GM18499 (cell line): ENCODE data around the gene TASP1.
"Not testable (repeated sequence)": the region's sequence is repeated elsewhere in the genome, so short reads cannot be mapped to it uniquely, and the experiment has no call there.

Experiments used
- ATAC-seq: cut with Tn5 transposase; IDR thresholded peaks from one replicate; pipeline ENCODE4 v1.9.1; 2021; ENCODE audit warnings: moderate number of reproducible peaks; ENCODE audit not compliant: insufficient read depth, unreplicated experiment

The TASP1 gene

DNA sequence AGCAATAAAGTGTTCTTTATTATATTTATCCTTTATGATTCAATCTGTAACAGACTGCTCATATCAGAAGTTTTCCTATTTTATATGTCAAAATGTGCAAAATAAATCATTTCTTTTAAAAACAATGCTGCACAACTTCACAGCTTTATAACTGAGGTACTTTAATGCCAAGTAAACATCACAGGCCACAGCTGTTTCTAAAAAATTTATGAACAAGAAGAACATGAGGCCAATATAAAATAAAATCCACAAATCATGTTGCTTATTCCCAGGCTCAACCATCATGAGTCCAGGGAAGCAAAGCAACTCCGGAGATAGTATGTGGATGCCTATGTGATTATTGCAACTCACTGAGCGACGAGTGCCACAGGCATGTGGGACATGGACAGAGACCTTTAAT, 222.2 kb downstream of the TASP1 start:
- no peak for ATAC-seq

DNA sequence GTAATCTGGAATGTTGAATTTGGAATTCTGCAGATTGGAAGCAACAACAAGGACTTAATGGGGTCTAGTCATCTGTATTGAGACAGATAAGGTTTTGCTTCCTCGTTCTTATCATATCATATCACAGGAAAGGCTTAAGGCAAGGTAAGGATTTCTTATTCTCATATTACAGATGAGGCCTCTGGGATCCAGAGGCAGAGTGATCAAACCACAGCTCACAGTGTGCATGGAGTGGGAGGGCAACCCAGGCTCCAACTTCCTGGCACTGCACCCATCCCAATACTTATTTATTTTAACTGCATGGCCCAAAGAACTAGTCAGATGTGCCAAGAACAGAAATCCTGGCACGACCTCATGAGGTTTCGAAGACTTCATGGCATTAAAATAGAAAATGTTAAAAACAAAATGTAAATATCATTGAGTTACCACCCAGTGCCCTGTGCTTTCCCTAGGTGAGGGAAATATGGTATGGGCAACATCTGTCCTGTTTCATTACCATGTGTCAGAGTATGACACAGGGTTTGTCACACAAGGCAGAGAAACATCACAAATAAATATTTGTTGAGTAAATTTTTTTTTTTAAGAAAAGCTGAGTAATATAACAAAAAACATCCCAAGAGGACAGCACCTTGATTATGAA, 225.8 kb downstream of the TASP1 start:
- no peak for ATAC-seq

DNA sequence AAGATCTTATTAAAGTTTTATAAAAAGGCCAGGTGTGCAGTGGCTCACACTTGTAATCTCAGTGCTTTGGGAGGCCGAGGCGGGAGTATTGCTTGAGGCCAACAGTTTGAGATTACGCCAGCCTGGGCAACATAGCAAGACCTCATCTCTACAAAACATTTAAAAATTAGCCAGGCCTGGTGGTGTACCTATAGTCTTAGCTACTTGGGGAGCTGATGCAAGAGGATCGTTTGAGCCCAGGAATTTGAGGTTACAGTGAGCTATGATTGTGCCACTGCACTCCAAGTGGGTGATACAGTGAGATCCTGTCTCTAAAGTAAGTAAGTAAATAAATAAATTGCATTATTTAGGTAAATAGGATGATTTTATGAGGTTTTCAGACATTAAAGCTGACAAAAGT, 234.4 kb downstream of the TASP1 start:
- ATAC-seq: no peak

DNA sequence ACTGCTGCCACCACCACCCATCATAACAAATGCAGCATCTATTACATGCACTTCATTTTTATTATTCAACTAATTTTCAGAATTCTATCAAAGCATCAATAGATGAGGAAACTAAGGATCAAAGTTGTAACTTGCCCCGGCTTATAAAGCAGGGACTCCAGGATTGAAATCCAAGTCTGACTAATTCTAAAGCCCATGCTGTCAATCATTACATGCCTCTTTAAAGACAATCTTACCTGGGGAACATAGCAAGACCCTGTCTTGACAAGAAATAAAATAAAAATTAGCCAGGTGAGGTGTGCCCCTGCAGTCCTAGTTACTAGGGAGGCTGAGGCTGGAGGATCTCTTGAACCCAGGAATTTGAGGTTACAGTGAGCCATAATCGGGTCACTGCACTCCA, 235.3 kb downstream of the TASP1 start:
- ATAC-seq: no peak

DNA sequence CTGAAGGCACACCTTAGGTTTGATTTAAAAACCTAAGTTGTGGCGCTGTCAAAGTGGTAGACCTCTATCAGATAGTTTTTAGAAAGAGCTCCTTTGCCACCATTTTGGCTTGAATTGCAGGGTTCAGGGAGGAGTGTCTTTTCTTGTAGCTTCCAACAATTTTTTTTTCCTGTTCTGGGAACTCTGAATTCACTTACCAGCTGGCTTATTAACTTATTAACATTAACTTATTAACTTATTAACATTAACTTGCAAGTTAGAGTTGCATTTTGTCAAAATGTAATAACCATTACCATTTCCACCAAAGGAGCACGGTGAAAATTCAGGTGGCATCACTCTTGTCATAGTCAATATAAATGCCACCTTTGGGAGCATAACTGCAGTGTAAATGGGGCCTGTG, 235.7 kb downstream of the TASP1 start:
- no peak for ATAC-seq

DNA sequence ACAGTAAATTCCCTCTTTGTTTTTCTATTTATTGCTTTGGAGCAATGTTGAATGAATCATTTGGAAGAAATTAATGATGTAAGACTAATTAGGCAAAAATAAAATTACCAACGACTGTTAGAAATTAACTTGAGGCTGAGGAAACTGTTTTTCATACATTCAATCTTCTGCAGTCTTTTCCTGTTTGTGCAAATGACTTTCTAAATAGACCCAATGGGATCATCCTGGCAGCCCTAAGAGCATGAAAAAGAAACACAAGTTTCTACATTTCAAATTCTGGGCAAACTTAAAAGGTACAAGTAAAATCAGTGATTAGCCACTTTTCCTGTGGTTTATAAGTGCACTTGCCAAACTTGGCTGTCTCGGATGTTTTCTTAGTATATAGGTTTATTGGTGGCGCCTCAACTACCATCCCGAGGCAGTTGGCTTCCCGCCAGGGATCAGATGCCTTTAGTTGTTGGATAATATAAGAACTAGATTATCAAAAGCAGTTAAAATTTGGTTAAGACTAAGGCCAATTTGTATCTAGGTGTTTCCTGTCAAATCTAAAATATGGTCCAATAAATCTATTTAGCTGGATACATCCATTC, 236.5 kb downstream of the TASP1 start:
- ATAC-seq: no peak

DNA sequence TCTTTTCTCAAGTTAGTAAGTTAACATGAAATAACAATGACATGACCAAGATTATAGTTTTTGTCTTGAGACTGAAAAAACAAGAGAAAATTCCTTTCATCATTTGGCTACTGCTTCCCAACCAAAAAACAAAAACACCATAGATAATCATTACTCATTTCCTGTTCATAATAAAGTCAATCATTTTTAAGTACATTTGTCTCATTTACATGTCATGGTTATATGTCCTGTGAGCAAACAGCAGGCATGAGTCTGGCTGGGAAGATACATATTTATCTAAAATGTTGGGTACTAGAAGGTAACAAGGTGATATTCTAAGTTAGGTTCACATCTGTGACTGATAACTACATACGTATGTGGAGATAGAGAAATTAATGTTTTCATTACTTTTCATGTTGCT, 237.1 kb downstream of the TASP1 start:
- no peak for ATAC-seq

DNA sequence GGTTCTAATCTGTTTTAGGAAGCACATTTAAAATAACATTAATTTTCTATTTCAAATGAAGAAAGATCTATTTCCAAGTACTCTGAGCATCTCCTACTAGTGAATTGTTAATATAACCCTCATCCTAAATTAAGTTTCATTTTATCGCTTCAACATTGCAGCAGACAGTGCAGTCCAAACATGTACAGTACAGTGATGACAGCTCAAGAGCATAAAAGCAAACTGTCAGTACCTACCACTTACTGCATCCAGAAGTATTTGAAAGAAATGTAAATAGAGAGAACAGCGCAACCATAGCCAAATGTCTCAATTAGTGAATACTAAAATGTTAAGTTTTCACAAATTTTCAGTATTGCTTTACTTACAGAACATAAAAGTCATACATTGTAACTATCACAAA, 238.3 kb downstream of the TASP1 start:
- no peak for ATAC-seq

DNA sequence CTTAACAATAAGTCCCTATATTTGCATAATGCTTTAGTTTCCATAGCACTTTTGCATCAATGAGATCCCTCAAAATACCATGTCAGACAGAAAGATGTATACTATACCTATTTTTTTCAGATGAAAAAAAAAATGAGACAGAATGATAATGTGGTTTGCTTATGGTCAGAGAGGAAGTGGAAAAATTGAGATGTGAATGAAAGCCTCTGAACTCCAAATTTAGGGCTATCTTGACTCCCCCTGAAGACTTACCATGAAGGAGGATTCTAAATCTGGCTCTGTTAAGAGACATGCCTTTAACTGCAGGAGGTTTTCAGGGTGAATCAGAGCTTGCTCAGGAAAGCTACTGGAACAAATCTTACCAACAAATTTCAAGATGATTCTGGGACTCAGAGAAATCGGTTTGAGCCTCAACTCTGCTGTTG, 241.4 kb downstream of the TASP1 start:
- ATAC-seq: no peak

DNA sequence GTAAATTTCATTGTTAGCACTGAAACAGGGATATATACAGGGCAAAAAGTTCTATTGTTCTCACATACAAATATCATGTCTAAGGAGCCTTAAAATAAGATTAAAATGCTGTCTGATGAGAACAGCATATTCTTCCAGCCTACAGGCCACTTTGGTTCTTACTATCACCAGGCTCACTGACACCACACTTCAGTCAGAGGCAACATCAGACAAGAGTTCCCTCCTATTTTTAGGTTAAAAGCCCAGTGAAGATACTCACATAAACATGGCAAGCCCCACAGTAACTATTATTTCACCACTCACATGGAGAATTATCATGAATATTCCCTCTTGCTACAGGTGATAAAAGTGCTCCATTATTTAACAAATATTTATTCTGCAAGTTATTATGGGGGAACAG, 241.9 kb downstream of the TASP1 start:
- no peak for ATAC-seq

DNA sequence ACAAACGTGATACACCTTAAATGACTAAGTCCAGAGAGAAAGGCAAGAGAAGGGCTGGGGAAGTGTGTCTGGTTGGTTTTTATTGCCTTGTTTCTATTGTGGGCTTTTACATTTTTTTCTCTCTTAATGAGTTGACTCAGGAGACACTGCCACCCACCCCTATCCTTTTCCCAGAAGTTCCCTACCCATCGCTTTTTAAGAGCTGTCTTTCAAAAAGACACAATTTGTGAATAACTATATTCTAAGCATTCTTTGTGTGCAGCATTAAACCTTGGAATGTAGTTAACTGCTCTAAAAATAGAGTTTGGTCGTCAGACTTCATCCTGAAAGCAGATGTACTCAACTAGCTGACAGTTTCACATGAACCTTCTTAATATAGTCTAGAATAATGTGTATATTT, 242.7 kb downstream of the TASP1 start:
- ATAC-seq: no peak

DNA sequence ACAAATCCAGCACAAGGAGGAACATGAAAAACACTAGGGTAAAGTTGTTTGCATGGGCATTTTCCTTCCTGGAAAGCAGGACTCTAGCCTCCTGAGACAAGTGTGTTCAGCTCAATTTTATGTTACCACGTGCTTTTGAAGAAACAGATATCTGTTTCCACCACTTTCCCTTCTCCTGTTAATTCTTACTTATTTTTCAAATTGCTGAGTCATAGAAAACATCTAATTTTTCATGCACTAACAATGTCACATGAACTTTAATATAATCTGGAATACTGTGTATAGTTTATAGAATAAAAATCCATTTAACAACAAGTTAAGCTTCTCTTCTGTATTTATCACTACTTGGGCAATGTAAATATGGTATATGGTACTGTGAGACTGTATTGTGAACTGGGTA, 243.5 kb downstream of the TASP1 start:
- ATAC-seq: no peak

DNA sequence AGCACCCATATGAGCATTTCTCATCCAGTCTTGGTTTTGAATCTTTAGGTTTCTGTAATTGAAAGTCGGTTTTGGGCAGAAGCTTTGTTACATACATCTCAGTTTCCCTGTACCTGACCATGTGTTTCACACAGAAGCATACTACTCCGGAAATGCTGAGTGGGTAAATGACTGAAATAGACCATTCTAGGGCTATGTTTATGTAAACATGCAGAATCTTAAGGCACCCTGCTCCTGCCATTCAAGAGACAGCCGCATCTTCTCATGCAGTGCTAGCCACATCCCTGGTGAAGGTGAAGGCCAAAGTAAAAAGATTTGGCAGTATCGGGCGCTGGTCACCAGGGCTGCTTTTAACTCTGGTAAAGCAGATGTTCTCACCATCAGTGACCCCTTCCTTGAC, 246.3 kb downstream of the TASP1 start:
- no peak for ATAC-seq

DNA sequence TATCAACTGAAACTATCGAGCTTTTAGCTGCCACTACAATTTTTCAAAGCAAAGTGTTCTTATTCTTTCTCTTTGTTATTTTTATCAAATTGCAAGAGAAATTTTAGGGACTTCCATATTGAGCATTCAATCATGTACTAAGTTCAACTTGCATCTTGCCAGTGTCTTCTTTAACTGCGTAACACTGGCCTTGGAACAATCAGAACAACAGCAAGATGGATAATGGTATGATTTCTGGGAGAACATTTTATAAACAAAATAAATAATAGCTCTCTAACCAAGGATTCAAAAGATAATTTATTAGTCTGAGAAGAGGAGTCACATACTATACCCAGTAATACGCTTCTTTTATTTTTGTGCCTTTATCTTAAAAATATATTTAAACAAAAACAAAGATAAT, 249.6 kb downstream of the TASP1 start:
- no peak for ATAC-seq

DNA sequence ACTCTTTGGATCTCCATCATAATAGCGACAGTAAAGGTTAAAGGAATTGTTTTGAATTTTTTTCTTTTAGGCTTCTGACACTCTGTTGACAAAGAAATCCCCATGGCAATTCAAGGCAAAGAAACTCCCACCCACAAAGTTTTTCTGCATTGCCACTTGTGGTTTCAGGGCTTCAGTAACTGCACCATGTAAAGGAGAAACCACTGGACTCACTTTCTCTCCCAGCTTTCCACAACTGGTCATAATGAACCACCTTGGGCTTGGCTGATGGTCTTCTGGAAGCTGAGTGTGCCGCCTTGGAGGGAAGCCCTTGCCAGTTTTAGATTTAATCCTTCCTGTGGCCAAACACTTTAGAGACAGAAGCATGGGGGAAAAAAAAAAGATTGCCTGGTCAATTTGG, 254.6 kb downstream of the TASP1 start:
- no peak for ATAC-seq

DNA sequence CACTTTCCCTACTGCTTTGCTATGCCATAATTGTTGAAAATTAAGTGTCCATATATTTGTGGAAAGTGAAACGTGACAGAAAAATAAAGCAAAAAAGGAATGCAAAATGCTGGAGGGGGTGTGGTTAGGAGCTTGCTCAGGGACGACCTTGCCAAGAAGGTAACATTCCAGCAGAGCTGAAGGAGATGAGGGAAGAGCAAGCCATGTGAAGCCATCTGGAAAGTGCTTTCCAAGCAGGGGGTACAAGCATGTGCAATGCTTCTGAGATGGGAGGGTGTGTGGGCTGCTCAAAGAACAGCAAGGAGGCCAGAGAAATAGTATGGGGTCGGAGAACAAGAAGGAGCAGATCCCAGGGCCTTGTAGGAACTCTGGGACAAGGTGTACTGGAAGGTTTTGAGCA, 255.9 kb downstream of the TASP1 start:
- no peak for ATAC-seq

DNA sequence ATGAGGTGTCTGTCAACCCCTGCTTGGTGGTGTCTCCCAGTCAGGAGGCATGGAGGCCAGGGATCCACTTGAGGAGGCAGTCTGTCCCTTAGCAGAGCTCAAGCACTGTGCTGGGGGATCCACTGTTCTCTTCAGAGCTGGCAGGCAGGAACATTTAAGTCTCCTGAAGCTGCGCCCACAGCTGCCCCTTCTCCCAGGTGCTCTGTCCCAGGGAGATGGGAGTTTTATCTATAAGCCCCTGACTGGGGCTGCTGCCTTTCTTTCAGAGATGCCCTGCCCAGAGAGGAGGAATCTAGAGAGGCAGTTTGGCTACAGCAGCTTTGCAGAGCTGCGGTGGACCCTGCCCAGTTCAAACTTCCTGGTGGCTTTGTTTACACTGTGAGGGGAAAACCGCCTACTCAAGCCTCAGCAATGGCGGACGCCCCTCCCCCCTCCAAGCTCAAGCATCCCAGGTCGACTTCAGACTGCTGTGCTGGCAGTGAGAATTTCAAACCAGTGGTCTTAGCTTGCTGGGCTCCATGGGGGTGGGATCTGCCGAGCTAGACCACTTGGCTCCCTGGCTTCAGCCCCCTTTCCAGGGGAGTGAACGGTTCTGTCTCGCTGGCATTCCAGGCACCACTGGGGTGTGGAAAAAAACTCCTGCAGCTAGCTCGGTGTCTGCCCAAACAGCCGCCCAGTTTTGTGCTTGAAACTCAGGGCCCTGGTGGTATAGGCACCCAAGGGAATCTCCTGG, 258.1 kb downstream of the TASP1 start:
- not testable (repeated sequence) for ATAC-seq

DNA sequence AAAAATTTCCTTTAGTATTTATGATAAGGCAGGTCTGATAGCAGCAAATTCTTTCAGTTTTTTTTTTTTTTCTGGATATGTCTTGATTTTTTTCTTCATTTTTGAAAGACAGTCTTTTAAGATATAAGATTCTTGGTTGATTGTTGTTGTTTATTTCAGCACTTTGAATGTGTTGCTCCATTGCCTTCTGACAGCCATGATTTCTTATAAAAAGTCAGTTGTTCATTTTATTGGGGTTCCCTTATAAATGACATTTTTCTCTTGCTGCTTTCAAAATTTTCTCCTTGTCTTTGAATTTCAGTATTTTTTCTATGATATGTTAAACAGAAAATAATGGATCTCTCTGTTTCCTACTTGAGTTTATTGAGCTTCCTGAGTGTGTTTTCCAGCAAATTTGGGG, 265.3 kb downstream of the TASP1 start:
- ATAC-seq: no peak

DNA sequence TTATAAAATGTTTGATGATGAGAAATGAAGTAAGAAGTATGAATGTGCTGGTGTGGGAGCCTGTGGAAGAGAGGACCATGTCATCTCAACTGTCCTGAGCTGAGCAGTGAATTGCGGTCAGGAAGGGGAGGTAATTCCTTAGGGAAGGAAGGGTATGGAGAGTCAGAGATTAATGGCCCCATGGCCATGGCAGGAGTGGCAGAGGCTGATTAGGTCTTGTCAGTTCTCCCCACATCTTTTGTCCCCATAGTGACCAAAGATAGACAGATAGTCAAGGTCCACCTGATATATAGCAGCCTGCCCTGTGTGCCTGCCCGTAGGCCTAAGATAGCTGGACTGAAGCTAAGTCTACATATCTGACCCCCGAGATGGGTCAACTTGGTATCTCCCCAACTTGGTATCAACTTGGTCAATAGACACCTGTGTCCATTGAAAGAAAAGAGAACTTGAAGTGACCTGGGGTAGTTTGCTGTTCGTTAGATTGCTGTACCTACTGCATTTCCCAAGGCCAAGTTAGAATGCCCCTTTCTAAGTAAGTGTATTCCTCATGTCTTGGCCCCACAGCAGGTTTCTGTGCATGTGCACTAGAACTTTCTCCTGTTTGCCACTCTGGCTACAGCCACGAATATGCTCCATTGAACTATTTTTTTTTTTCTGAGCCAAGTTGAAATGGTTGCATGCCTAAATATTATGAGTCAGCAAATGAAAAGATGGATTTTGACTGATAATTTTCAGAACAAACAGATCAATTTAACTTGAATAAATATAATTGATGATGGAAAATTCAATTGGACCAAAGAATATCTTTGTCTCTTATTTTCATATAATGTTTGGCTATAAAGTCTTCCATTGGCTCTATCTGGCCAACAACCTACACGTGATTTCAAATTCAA, 274.2 kb downstream of the TASP1 start:
- ATAC-seq: no peak

DNA sequence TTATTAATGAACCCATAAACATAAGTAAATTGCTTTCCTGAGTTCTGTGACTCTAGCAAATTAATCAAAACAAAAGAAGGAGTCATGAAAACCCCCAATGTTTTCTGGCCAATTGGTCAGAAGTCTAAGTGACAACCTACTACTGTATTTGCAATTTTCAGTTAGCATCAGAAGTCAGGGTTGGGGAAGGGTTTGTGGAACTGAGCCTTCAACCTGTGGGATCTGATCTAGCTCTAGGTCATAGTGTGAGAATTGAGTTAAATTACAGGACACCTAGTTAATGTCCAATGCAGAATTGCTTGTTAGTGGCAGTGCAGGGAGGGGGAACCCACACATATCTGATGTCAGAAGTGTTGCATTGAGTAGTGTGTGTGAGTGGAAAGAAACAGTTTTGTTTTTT, 275.3 kb downstream of the TASP1 start:
- no peak for ATAC-seq

DNA sequence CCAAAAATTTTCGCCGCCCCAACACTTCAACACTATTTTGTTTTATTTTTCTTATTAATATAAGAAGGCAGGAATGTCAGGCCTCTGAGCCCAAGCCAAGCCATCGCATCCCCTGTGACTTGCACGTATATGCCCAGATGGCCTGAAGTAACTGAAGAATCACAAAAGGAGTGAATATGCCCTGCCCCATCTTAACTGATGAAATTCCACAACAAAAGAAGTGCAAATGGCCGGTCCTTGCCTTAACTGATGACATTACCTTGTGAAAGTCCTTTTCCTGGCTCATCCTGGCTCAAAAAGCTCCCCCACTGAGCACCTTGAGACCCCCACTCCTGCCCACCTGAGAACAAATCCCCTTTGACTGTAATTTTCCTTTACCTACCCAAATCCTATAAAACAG, 276.6 kb downstream of the TASP1 start:
- ATAC-seq: not testable (repeated sequence)
